ENCODE measurements around the gene NAV2. TPM values are rescaled to one million over a fixed set of nuclear protein-coding genes. Genes with fewer than 3 reads are reported as not detected.

Gene NAV2
- total and polyA plus RNA-seq, 2 donors from 2014 or later: 5.9 to 37.7 TPM

DNA sequence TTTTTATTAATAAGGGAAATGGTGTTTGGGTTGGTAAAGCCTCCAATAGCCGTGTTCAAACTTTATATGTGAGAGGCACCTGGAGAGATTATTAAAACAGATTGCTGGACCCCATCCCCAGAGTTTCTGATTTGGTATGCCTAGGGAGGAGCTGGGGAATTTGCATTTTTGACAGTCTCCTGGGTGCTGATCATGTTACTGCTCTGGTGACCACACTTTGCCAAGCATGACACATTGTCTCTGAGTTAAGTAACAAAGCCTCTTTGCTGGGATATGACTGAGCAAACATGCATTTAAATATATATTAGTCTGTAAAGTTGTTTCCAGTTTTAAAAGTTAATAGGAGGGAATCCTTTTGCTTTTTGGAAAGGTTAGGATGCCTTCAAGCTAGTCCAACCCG is 140.4 kb downstream of the NAV2 start:
- Histone ChIP-seq H3K36me3 (ENCODE audit: control insufficient read depth in 2 of 3, insufficient read depth in 3 of 3, low read length in 3 of 3) (no peaks in the 10 kb centered on the region), H3K9me3 (ENCODE audit: control insufficient read depth in 2 of 3, insufficient read depth in 1 of 3, low read length in 3 of 3) (no peaks in the 10 kb centered on the region), H3K9ac (ENCODE audit: low read length in 3 of 3) (no peak overlapping the region), H3K27ac (ENCODE audit: low read depth in 2 of 2, low read length in 2 of 2) (no peak overlapping the region), H3K27me3 (ENCODE audit: control insufficient read depth, insufficient read depth, low read length) (no peaks in the 10 kb centered on the region), H3K4me3 (ENCODE audit: low read length in 3 of 3) (no peak overlapping the region), H3K4me1 (ENCODE audit: control insufficient read depth in 2 of 3, insufficient read depth in 2 of 3, low read depth in 1 of 3, low read length in 3 of 3) (no peaks in the 10 kb centered on the region)
- DNase-seq: no peak
- TF ChIP-seq, protein P1, sequence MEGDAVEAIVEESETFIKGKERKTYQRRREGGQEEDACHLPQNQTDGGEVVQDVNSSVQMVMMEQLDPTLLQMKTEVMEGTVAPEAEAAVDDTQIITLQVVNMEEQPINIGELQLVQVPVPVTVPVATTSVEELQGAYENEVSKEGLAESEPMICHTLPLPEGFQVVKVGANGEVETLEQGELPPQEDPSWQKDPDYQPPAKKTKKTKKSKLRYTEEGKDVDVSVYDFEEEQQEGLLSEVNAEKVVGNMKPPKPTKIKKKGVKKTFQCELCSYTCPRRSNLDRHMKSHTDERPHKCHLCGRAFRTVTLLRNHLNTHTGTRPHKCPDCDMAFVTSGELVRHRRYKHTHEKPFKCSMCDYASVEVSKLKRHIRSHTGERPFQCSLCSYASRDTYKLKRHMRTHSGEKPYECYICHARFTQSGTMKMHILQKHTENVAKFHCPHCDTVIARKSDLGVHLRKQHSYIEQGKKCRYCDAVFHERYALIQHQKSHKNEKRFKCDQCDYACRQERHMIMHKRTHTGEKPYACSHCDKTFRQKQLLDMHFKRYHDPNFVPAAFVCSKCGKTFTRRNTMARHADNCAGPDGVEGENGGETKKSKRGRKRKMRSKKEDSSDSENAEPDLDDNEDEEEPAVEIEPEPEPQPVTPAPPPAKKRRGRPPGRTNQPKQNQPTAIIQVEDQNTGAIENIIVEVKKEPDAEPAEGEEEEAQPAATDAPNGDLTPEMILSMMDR (IDR thresholded peaks at IDR 0.05; ENCODE audit: borderline replicate concordance, extremely low read depth, insufficient read depth): no peak
- no peak for FAIRE-seq
- intact Hi-C loops (cut with DNase I): no loop called here

DNA sequence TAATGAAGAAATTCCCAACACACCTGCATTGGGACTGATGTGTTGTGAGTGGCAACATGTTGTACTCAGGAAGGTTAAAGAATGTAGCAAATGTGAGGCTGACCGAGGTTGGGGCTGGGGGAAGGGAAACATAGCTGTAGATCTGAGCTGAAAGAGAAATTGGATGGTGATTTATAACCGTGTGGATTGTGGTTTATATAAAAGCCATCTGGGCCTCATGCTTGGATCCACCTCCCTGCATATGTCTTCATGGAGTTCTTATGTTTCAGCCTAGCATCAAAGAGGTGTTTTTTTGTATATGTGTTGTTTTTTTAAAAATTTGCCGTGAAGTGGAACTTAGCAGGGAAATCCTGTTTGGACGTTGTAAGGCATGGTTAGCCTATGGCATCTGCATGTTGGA is 141.3 kb downstream of the NAV2 start:
- TF ChIP-seq, protein P1 (IDR thresholded peaks at IDR 0.05; ENCODE audit: borderline replicate concordance, extremely low read depth, insufficient read depth): no peak
- no peak overlapping the region for H3K4me3 ChIP-seq (ENCODE audit: low read length in 3 of 3)
- no peaks in the 10 kb centered on the region for H3K27me3 ChIP-seq (ENCODE audit: control insufficient read depth, insufficient read depth, low read length)
- no peaks in the 10 kb centered on the region for H3K9me3 ChIP-seq (ENCODE audit: control insufficient read depth in 2 of 3, insufficient read depth in 1 of 3, low read length in 3 of 3)
- H3K9ac ChIP-seq (ENCODE audit: low read length in 3 of 3): no peak overlapping the region
- intact Hi-C loops (cut with DNase I): no loop called here
- no peak overlapping the region for H3K27ac ChIP-seq (ENCODE audit: low read depth in 2 of 2, low read length in 2 of 2)
- no peaks in the 10 kb centered on the region for H3K4me1 ChIP-seq (ENCODE audit: control insufficient read depth in 2 of 3, insufficient read depth in 2 of 3, low read depth in 1 of 3, low read length in 3 of 3)
- no peaks in the 10 kb centered on the region for H3K36me3 ChIP-seq (ENCODE audit: control insufficient read depth in 2 of 3, insufficient read depth in 3 of 3, low read length in 3 of 3)
- FAIRE-seq (no peak), DNase-seq (peak in 2 of 5 donors; percentile 49 to 50)

DNA sequence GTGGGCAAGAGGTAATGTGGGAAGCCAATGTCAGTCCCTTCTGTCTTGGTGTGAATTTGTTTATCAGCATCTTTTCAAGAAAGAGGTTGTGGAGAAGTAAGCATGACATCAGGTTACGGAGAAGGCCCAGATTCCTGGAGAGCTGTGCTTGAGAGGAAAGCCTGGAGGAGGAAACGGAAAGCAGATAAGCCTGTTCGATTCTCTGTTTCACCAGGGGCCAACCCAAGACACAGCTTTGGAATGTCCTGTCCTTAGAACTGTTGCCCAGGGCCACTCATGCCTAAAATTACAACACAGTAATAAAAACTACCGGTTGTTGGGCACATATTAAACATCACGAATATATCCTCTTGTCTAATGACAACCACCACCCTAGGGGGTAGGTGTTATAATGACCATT is 148.5 kb downstream of the NAV2 start:
- Histone ChIP-seq H3K36me3 (ENCODE audit: control insufficient read depth in 2 of 3, insufficient read depth in 3 of 3, low read length in 3 of 3) (no peaks in the 10 kb centered on the region), H3K9ac (ENCODE audit: low read length in 3 of 3) (no peak overlapping the region), H3K27me3 (ENCODE audit: control insufficient read depth, insufficient read depth, low read length) (no peaks in the 10 kb centered on the region), H3K9me3 (ENCODE audit: control insufficient read depth in 2 of 3, insufficient read depth in 1 of 3, low read length in 3 of 3) (no peaks in the 10 kb centered on the region), H3K4me1 (ENCODE audit: control insufficient read depth in 2 of 3, insufficient read depth in 2 of 3, low read depth in 1 of 3, low read length in 3 of 3) (no peaks in the 10 kb centered on the region), H3K27ac (ENCODE audit: low read depth in 2 of 2, low read length in 2 of 2) (no peak overlapping the region), H3K4me3 (ENCODE audit: low read length in 3 of 3) (no peak overlapping the region)
- TF ChIP-seq, protein P1 (IDR thresholded peaks at IDR 0.05; ENCODE audit: borderline replicate concordance, extremely low read depth, insufficient read depth): no peak
- no peak for FAIRE-seq
- intact Hi-C loops (cut with DNase I): no loop called here
- no peak for DNase-seq

DNA sequence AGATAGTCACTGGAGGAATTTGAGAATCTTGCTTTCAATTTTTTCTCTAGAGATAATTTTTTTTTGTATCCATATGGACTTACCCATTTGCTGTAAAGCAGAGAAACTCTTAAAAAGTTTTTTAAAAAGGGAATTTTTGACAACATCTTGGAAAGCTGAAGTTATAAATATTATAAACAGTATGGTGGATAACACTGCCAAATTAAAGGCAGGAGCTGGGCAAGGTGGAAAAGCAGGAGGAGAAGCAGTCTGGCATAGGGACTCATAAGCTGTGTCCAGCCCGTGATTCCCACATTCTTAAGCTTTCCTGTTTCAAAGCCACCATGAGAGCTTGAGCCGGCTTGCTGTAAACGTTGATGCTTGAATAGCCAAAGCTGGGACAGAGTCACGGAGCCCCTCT is 149.5 kb downstream of the NAV2 start:
- no peaks in the 10 kb centered on the region for H3K9me3 ChIP-seq (ENCODE audit: control insufficient read depth in 2 of 3, insufficient read depth in 1 of 3, low read length in 3 of 3)
- intact Hi-C loops (cut with DNase I): no loop called here
- H3K27ac ChIP-seq (ENCODE audit: low read depth in 2 of 2, low read length in 2 of 2): no peak overlapping the region
- H3K4me3 ChIP-seq (ENCODE audit: low read length in 3 of 3): no peak overlapping the region
- H3K27me3 ChIP-seq (ENCODE audit: control insufficient read depth, insufficient read depth, low read length): no peaks in the 10 kb centered on the region
- DNase-seq (no peak), FAIRE-seq (no peak)
- H3K36me3 ChIP-seq (ENCODE audit: control insufficient read depth in 2 of 3, insufficient read depth in 3 of 3, low read length in 3 of 3): no peaks in the 10 kb centered on the region
- H3K4me1 ChIP-seq (ENCODE audit: control insufficient read depth in 2 of 3, insufficient read depth in 2 of 3, low read depth in 1 of 3, low read length in 3 of 3): no peaks in the 10 kb centered on the region
- H3K9ac ChIP-seq (ENCODE audit: low read length in 3 of 3): no peak overlapping the region
- TF ChIP-seq, protein P1 (IDR thresholded peaks at IDR 0.05; ENCODE audit: borderline replicate concordance, extremely low read depth, insufficient read depth): no peak

Measured in kidney (tissue), 14 donors.